B cell (primary cell): ENCODE results near the gene DAB2IP. TPM values are rescaled to one million over a fixed set of nuclear protein-coding genes. Genes with fewer than 3 reads are reported as not detected.

Experiments used
- ATAC-seq: fragments of 200-7000 bp; cut with Tn5 transposase; one replicate; pipeline ENCODE4 v1.10.0; 2021; ENCODE audit warnings: low read depth, mild to moderate bottlenecking, moderate number of reproducible peaks, moderate library complexity
- CTCF ChIA-PET: fragments of 350-600 bp; sonication (Branson Sonifier 250); formaldehyde crosslinking; loops from one replicate; lab custom pipeline; 2021; ENCODE audit warnings: antibody characterized with exemption, inconsistent platforms; lab: Charles Lee
- POLR2A ChIA-PET: fragments of 350-600 bp; sonication (Branson Sonifier 250); formaldehyde crosslinking; loops from one replicate; lab custom pipeline; 2021; ENCODE audit warnings: antibody characterized with exemption; lab: Charles Lee
- DNase-seq: peaks from one replicate; pipeline ENCODE4 v3.0.0; 2013
- H2AFZ ChIP-seq: 2 replicates; pipeline ENCODE4 v1.6.1; 2012; ENCODE audit warnings: mild to moderate bottlenecking, low read depth, low read length; ENCODE audit not compliant: insufficient read depth, poor library complexity, severe bottlenecking
- H3K27ac ChIP-seq, 2 donors: 1 replicate in 1 of 2; 2 replicates in 1 of 2; pipeline ENCODE4 v1.5.1; 2012 to 2013; ENCODE audit warnings: low read length in 2 of 2, mild to moderate bottlenecking in 2 of 2, moderate library complexity in 1 of 2
- H3K27me3 ChIP-seq, 4 experiments: fragments of 200-600 bp in 1 of 4; sonication (generic) in 1 of 4; replicated peaks in 1 of 4; 1 replicate in 2 of 4; 2 replicates in 2 of 4; pipeline versions ENCODE4 v1.6.1 to v1.7.0; 2013 to 2016; ENCODE audit warnings: low read length in 3 of 4, mild to moderate bottlenecking in 2 of 4, mixed read lengths in 1 of 4, moderate library complexity in 1 of 4; ENCODE audit not compliant: insufficient read depth in 4 of 4, control insufficient read depth in 3 of 4; ENCODE audit errors: control extremely low read depth in 1 of 4
- H3K36me3 ChIP-seq, 2 experiments: replicated peaks in 1 of 2; 1 replicate in 1 of 2; 2 replicates in 1 of 2; pipeline versions ENCODE4 v1.6.1 to v1.7.1; 2013; ENCODE audit warnings: low read length in 1 of 2; ENCODE audit not compliant: insufficient read depth in 2 of 2, control insufficient read depth in 1 of 2; ENCODE audit errors: control extremely low read depth in 1 of 2, extremely low read depth in 1 of 2
- H3K4me1 ChIP-seq, 2 donors: fragments of 200-600 bp in 1 of 2; sonication (generic) in 1 of 2; 1 replicate in 1 of 2; 2 replicates in 1 of 2; pipeline versions ENCODE4 v1.5.1 to v1.6.1; 2013 to 2017; ENCODE audit warnings: low read length in 2 of 2; ENCODE audit not compliant: control insufficient read depth in 2 of 2, insufficient read depth in 2 of 2
- H3K4me2 ChIP-seq: replicated peaks from 2 replicates; pipeline ENCODE3; 2012; ENCODE audit warnings: mild to moderate bottlenecking, low read depth, low read length; ENCODE audit not compliant: poor library complexity, severe bottlenecking
- H3K4me3 ChIP-seq, 5 experiments: fragments of 200-600 bp in 1 of 5; sonication (generic) in 1 of 5; 1 replicate in 3 of 5; 2 replicates in 2 of 5; pipeline versions ENCODE4 v1.5.1 to v1.7.0; 2011 to 2016; ENCODE audit warnings: low read length in 4 of 5, mild to moderate bottlenecking in 4 of 5, low read depth in 2 of 5, control low read depth in 1 of 5, moderate library complexity in 1 of 5; ENCODE audit not compliant: insufficient read depth in 1 of 5; ENCODE audit errors: control extremely low read depth in 1 of 5, extremely low read depth in 1 of 5
- H3K79me2 ChIP-seq: fragments of 200-600 bp; sonication (generic); one replicate; pipeline ENCODE4 v1.6.0; 2016; ENCODE audit warnings: low read length; ENCODE audit not compliant: control insufficient read depth, insufficient read depth
- H3K9ac ChIP-seq: fragments of 200-600 bp; sonication (generic); 2 replicates; pipeline ENCODE4 v1.6.1; 2017; ENCODE audit warnings: mild to moderate bottlenecking, low read length, moderate library complexity
- H3K9me3 ChIP-seq, 3 donors: one replicate each; pipeline versions ENCODE4 v1.6.1 to v1.7.1; 2013; ENCODE audit warnings: low read length in 2 of 3; ENCODE audit not compliant: control insufficient read depth in 2 of 3, insufficient read depth in 1 of 3; ENCODE audit errors: control extremely low read depth in 1 of 3
- H4K20me1 ChIP-seq: 2 replicates; pipeline ENCODE4 v1.6.0; 2012; ENCODE audit warnings: mild to moderate bottlenecking, low read length; ENCODE audit not compliant: insufficient read depth, control insufficient read depth, poor library complexity, severe bottlenecking
- H3K27ac Mint-ChIP-seq: one replicate; pipeline ENCODE4 v1.8.0; 2021; ENCODE audit warnings: mixed read lengths
- H3K27me3 Mint-ChIP-seq: one replicate; pipeline ENCODE4 v1.8.0; 2021; ENCODE audit warnings: mixed read lengths
- H3K4me1 Mint-ChIP-seq: one replicate; pipeline ENCODE4 v1.8.0; 2021; ENCODE audit warnings: mixed read lengths
- H3K4me3 Mint-ChIP-seq: one replicate; pipeline ENCODE4 v1.8.0; 2021; ENCODE audit warnings: mixed read lengths
- H3K9me3 Mint-ChIP-seq: one replicate; pipeline ENCODE4 v1.8.0; 2022; ENCODE audit warnings: mixed read lengths; ENCODE audit not compliant: insufficient read depth
- CTCF ChIP-seq: fragments of 200-600 bp; IDR thresholded peaks from one replicate; pipeline ENCODE4 v1.8.0; 2022; ENCODE audit warnings: antibody characterized with exemption, mild to moderate bottlenecking
- EZH2 ChIP-seq: IDR thresholded peaks from 2 replicates; pipeline ENCODE4 v1.6.1; 2012; ENCODE audit warnings: borderline replicate concordance, low read depth, mild to moderate bottlenecking, moderate library complexity, low read length; ENCODE audit not compliant: insufficient read depth, poor library complexity, severe bottlenecking
- WGBS: methylation state at CpG from one replicate; pipeline ENCODE4 v1.1.5; 2013; ENCODE audit warnings: missing lambda C conversion rate; ENCODE audit not compliant: insufficient coverage; 5-methylcytosine and 5-hydroxymethylcytosine counted together
- intact Hi-C: fragments of 100-400 bp; cut with micrococcal nuclease; formaldehyde crosslinking; loops from one replicate; pipeline ENCODE4 v1.10.0; 2022
- polyA plus RNA-seq: library from polyadenylated mRNA; depleted of rRNA; stranded (reverse); fragments of >200 nt; gene quantifications from 2 replicates; pipeline ENCODE4 v1.2.3, GENCODE V29; 2012
- total RNA-seq, 2 donors: library from RNA; stranded (reverse); fragments of 120-200 nt in 1 of 2; gene quantifications; 1 replicate in 1 of 2; 2 replicates in 1 of 2; pipeline versions ENCODE4 v1.2.3 to v1.2.4, GENCODE V29; 2013 to 2022

DAB2IP gene
- total and polyA plus RNA-seq, 2 donors (not counting 1 experiment from before 2014, with no cell fraction given) = 1.1 to 3.9 TPM

DNA sequence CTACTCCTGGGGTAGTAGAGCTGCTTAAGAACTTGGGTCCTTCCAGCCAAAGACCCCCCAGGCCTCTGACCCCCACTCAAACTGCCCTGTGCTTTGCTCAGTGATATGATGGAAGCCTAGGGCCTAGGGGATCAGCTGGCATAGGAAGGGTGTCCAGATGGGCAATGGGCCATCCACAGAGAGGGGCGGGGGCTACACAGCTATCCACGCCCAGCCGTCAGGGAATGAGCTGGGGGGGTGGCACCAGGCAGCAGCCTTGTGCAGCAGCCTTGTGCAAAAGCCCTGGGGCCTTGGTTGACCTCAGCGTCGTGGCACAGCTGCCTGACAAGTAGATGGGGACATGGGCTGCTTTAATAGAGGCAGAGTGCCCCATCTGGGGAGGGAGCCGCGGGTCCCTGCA is 43.2 kb downstream of the DAB2IP start:
- H3K27ac ChIP-seq = no peak overlapping the region
- no peak for DNase-seq
- peaks cover 0 to 19% (median 16%) of the 10 kb centered on the region in 4 experiments for H3K27me3 ChIP-seq
- WGBS = 95% methylated on average over 7 of the region's 7 CpGs
- H3K27me3 Mint-ChIP-seq = peaks cover 14% of the 10 kb centered on the region
- no peaks in the 10 kb centered on the region for H4K20me1 ChIP-seq
- H3K27ac Mint-ChIP-seq = no peak overlapping the region
- H3K4me3 Mint-ChIP-seq = no peak overlapping the region
- no peaks in the 10 kb centered on the region for H3K36me3 ChIP-seq
- H3K9me3 ChIP-seq = peaks cover 0 to 2% (median 0%) of the 10 kb centered on the region in 3 donors
- ChIA-PET POLR2A (no interaction called here), CTCF (interaction anchor here (2.4 kb wide), 1 partner anchor 11 kb away, joined by 9 read pairs; no protein-coding TSS in a partner anchor)
- peaks cover 11 to 18% of the 10 kb centered on the region in 2 donors for H3K4me1 ChIP-seq
- no peak overlapping the region for H3K4me3 ChIP-seq
- no peak overlapping the region for H3K9ac ChIP-seq
- no peak overlapping the region for H2AFZ ChIP-seq
- intact Hi-C loops = no loop called here
- no peaks in the 10 kb centered on the region for H3K9me3 Mint-ChIP-seq
- TF ChIP-seq EZH2 = no peak
- TF ChIP-seq CTCF = no peak
- peaks cover 13% of the 10 kb centered on the region for H3K4me1 Mint-ChIP-seq
- no peak overlapping the region for H3K4me2 ChIP-seq
- no peaks in the 10 kb centered on the region for H3K79me2 ChIP-seq
- ATAC-seq = no peak

DNA sequence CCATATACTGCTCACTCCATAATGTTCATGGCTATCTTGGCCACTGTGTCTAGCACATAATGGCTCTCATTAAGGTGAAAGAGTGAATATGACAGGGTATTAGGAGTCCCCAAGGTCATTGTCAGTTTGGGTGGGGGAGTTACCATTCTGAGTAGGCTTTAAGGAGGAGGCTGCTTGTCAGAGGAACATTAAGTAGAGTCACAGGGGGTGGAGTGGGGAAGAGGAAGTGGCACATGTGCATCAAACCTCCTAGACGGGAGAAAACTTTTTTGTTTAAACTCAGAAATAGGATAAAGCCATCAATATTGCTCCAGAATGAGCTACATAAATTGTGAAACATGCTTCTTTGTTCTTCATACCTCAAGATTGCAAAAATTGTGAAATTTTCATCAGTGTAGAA is 45.5 kb downstream of the DAB2IP start:
- H3K4me1 ChIP-seq = peaks cover 27 to 31% of the 10 kb centered on the region in 2 donors
- peaks cover 31% of the 10 kb centered on the region for H3K4me1 Mint-ChIP-seq
- no peaks in the 10 kb centered on the region for H3K9me3 Mint-ChIP-seq
- WGBS = no CpG with 5 or more reads among the region's 1 CpG
- H3K36me3 ChIP-seq = no peaks in the 10 kb centered on the region
- peaks cover 17% of the 10 kb centered on the region for H3K27me3 Mint-ChIP-seq
- H2AFZ ChIP-seq = no peak overlapping the region
- H3K9me3 ChIP-seq = peaks cover 0 to 7% (median 0%) of the 10 kb centered on the region in 3 donors
- H3K9ac ChIP-seq = no peak overlapping the region
- no peak overlapping the region for H3K4me3 ChIP-seq
- peaks cover 0 to 38% (median 25%) of the 10 kb centered on the region in 4 experiments for H3K27me3 ChIP-seq
- intact Hi-C loops = no loop called here
- H3K79me2 ChIP-seq = no peaks in the 10 kb centered on the region
- DNase-seq (no peak), ATAC-seq (no peak)
- ChIA-PET POLR2A (no interaction called here), CTCF (interaction anchor here (3.1 kb wide), 1 partner anchor 9 kb away, joined by 19 read pairs; no protein-coding TSS in a partner anchor)
- peak overlapping the region; percentile 18 for H3K4me3 Mint-ChIP-seq
- no peak for TF ChIP-seq EZH2
- TF ChIP-seq CTCF = no peak
- no peaks in the 10 kb centered on the region for H4K20me1 ChIP-seq
- no peak overlapping the region for H3K27ac ChIP-seq
- H3K27ac Mint-ChIP-seq = no peak overlapping the region
- no peak overlapping the region for H3K4me2 ChIP-seq
